GM23338 (cell line): ENCODE data around the gene SNCB. TPM values are rescaled to one million over a fixed set of nuclear protein-coding genes. Genes with fewer than 3 reads are reported as not detected.

Experiments
- ATAC-seq: fragments of 200-7000 bp; cut with Tn5 transposase; 3 replicates; pipeline ENCODE4 v1.9.1; 2020
- DNase-seq: peaks from one replicate; pipeline ENCODE4 v3.0.0-alpha.2; 2015; ENCODE audit warnings: low spot score
- H2AFZ ChIP-seq: fragments of 200-600 bp; sonication (generic); 2 replicates; pipeline ENCODE4 v1.8.0; 2016; ENCODE audit warnings: antibody characterized with exemption, mild to moderate bottlenecking, moderate library complexity
- H3F3A ChIP-seq: fragments of 200-600 bp; sonication (generic); replicated peaks from 2 replicates; pipeline ENCODE4 v1.8.0; 2017; ENCODE audit warnings: antibody characterized with exemption, mixed run types, low read depth
- H3K27ac ChIP-seq: fragments of 200-600 bp; sonication (generic); 2 replicates; pipeline ENCODE4 v1.6.1; 2016; ENCODE audit warnings: low read depth
- H3K27me3 ChIP-seq: fragments of 200-600 bp; sonication (generic); 2 replicates; pipeline ENCODE4 v1.8.0; 2016; ENCODE audit warnings: mild to moderate bottlenecking, mixed run types, moderate library complexity; ENCODE audit not compliant: insufficient read depth
- H3K36me3 ChIP-seq: fragments of 200-600 bp; sonication (generic); 2 replicates; pipeline ENCODE4 v1.8.0; 2016; ENCODE audit warnings: mild to moderate bottlenecking; ENCODE audit not compliant: insufficient read depth
- H3K4me1 ChIP-seq: fragments of 200-600 bp; sonication (generic); 2 replicates; pipeline ENCODE4 v1.8.0; 2016; ENCODE audit warnings: mild to moderate bottlenecking, moderate library complexity; ENCODE audit not compliant: insufficient read depth
- H3K4me2 ChIP-seq: fragments of 200-600 bp; sonication (generic); 2 replicates; pipeline ENCODE4 v1.7.1; 2017; ENCODE audit warnings: mixed run types
- H3K4me3 ChIP-seq: fragments of 200-600 bp; sonication (generic); 2 replicates; pipeline ENCODE4 v1.6.1; 2016; ENCODE audit warnings: mixed run types
- H3K79me2 ChIP-seq: fragments of 200-600 bp; sonication (generic); replicated peaks from 2 replicates; pipeline ENCODE4 v1.8.0; 2017; ENCODE audit warnings: mild to moderate bottlenecking; ENCODE audit not compliant: insufficient read depth
- H3K9me2 ChIP-seq: fragments of 200-600 bp; sonication (generic); 2 replicates; pipeline ENCODE4 v1.8.0; 2017; ENCODE audit not compliant: insufficient read depth
- H4K20me1 ChIP-seq: fragments of 200-600 bp; sonication (generic); replicated peaks from 2 replicates; pipeline ENCODE4 v1.8.0; 2017; ENCODE audit warnings: mild to moderate bottlenecking; ENCODE audit not compliant: insufficient read depth
- H3K27ac Mint-ChIP-seq: 2 replicates; pipeline ENCODE4 v1.8.0; 2020; ENCODE audit warnings: inconsistent platforms, mild to moderate bottlenecking, moderate library complexity, mixed read lengths
- H3K27me3 Mint-ChIP-seq: 3 replicates; pipeline ENCODE4 v1.8.0; 2022; ENCODE audit warnings: low read depth, mild to moderate bottlenecking, moderate library complexity, mixed read lengths, inconsistent platforms; ENCODE audit not compliant: insufficient read depth, poor library complexity
- H3K36me3 Mint-ChIP-seq: 3 replicates; pipeline ENCODE4 v1.8.0; 2021; ENCODE audit warnings: low read depth, mild to moderate bottlenecking, inconsistent platforms, moderate library complexity, mixed read lengths
- H3K4me1 Mint-ChIP-seq: 3 replicates; pipeline ENCODE4 v1.8.0; 2020; ENCODE audit warnings: mild to moderate bottlenecking, inconsistent platforms, mixed read lengths
- H3K4me3 Mint-ChIP-seq: 3 replicates; pipeline ENCODE4 v1.8.0; 2021; ENCODE audit warnings: moderate library complexity, mild to moderate bottlenecking, inconsistent platforms, mixed read lengths
- H3K9me3 Mint-ChIP-seq: 3 replicates; pipeline ENCODE4 v1.8.0; 2020; ENCODE audit warnings: moderate library complexity, mild to moderate bottlenecking, inconsistent platforms, mixed read lengths
- CREB1 ChIP-seq: fragments of 250-450 bp; sonication (Bioruptor Pico); IDR thresholded peaks from 2 replicates; pipeline ENCODE4 v1.5.0; 2020; ENCODE audit warnings: low read depth, mild to moderate bottlenecking, moderate library complexity
- CTCF ChIP-seq, 2 experiments: fragments of 200-600 bp in 1 of 2; sonication (generic) in 1 of 2; conservative IDR thresholded peaks; 2 replicates each; pipeline versions ENCODE4 v1.5.1 to v1.6.1; 2016 to 2017; ENCODE audit warnings: antibody characterized with exemption in 2 of 2, low read depth in 2 of 2, mild to moderate bottlenecking in 2 of 2, moderate library complexity in 1 of 2
- ETS1 ChIP-seq: IDR thresholded peaks from 2 replicates; pipeline ENCODE4 v1.6.1; 2016; ENCODE audit warnings: antibody characterized with exemption
- EZH2 ChIP-seq: fragments of 200-600 bp; sonication (generic); IDR thresholded peaks from one replicate; pipeline ENCODE4 v1.8.0; 2017; ENCODE audit warnings: antibody characterized with exemption, mild to moderate bottlenecking, low read depth; ENCODE audit not compliant: unreplicated experiment
- EZH2phosphoT487 ChIP-seq: fragments of 200-600 bp; sonication (generic); IDR thresholded peaks from one replicate; pipeline ENCODE4 v1.8.1; 2018; ENCODE audit warnings: antibody characterized with exemption; ENCODE audit not compliant: unreplicated experiment
- JUNB ChIP-seq: IDR thresholded peaks from one replicate; pipeline ENCODE4 v1.6.1; 2016; ENCODE audit warnings: antibody characterized with exemption; ENCODE audit not compliant: unreplicated experiment
- NANOG ChIP-seq: IDR thresholded peaks from 2 replicates; pipeline ENCODE4 v1.6.1; 2016; ENCODE audit warnings: antibody characterized with exemption, borderline replicate concordance
- POLR2AphosphoS5 ChIP-seq: IDR thresholded peaks from 2 replicates; pipeline ENCODE4 v1.6.1; 2016; ENCODE audit warnings: antibody characterized with exemption, low read depth
- REST ChIP-seq: IDR thresholded peaks from one replicate; pipeline ENCODE4 v1.6.1; 2018; ENCODE audit warnings: antibody characterized with exemption; ENCODE audit not compliant: unreplicated experiment
- STAT1 ChIP-seq: IDR thresholded peaks from one replicate; pipeline ENCODE4 v1.6.1; 2016; ENCODE audit warnings: antibody characterized with exemption; ENCODE audit not compliant: unreplicated experiment
- ZNF114 ChIP-seq: fragments of 250-450 bp; sonication (Bioruptor Pico); IDR thresholded peaks from 2 replicates; pipeline ENCODE4 v1.5.0; 2020; ENCODE audit warnings: mild to moderate bottlenecking, moderate library complexity
- ZNF331 ChIP-seq: fragments of 250-450 bp; sonication (Bioruptor Pico); IDR thresholded peaks from 2 replicates; pipeline ENCODE4 v1.5.0; 2020; ENCODE audit warnings: low read depth, mild to moderate bottlenecking, moderate library complexity
- ZNF462 ChIP-seq: fragments of 250-450 bp; sonication (Bioruptor Pico); IDR thresholded peaks from 2 replicates; pipeline ENCODE4 v1.5.0; 2020; ENCODE audit warnings: mild to moderate bottlenecking, moderate library complexity
- polyA plus RNA-seq: library from polyadenylated mRNA; unstranded; fragments of >200 nt; fragmentation: Nextera tagmentation; extraction: Ambion mirVana; gene quantifications from 2 replicates; pipeline ENCODE4 v1.2.1, GENCODE V29; 2016
- total RNA-seq: library from RNA; depleted of rRNA; stranded (reverse); fragments of >200 nt; shearing (Covaris generic); gene quantifications from 2 replicates; pipeline ENCODE4 v1.2.3, GENCODE V29; 2014

SNCB gene
- total and polyA plus RNA-seq, 2 experiments from 2014 or later = 3.6 to 13.5 TPM

- peaks cover 16% of the 10 kb centered on the region for H3K4me1 ChIP-seq
- H3F3A ChIP-seq = 0 out of 2 replicates have a peak, but pooled peaks cover 10% of the 10 kb centered on the region
- no peaks in the 10 kb centered on the region for H3K36me3 ChIP-seq
- DNase-seq (no peak), ATAC-seq (no peak)
- H3K4me2 ChIP-seq = no peak overlapping the region
- peaks cover 5% of the 10 kb centered on the region for H3K27me3 ChIP-seq
- no peaks in the 10 kb centered on the region for H3K79me2 ChIP-seq
- TF ChIP-seq EZH2phosphoT487 (no peak), REST (no peak), JUNB (no peak), EZH2 (no peak), CREB1 (CRISPR knock-in tag) (no peak), ETS1 (no peak), CTCF (conservative IDR thresholded peaks at IDR 0.05; ENCODE audit: low read depth in 2 of 2) (no peak), STAT1 (no peak), POLR2AphosphoS5 (no peak), NANOG (no peak), ZNF331 (no peak), ZNF462 (CRISPR knock-in tag) (no peak), ZNF114 (CRISPR knock-in tag) (no peak)
- H3K27me3 Mint-ChIP-seq = peaks cover 20% of the 10 kb centered on the region
- no peak overlapping the region for H3K4me3 ChIP-seq
- no peak overlapping the region for H2AFZ ChIP-seq
- no peaks in the 10 kb centered on the region; the same call in 2 of the 3 replicates for H3K9me3 Mint-ChIP-seq
- H3K36me3 Mint-ChIP-seq = no peaks in the 10 kb centered on the region
- H4K20me1 ChIP-seq = peaks cover 24% of the 10 kb centered on the region; the same call in 1 of the 2 replicates
- no peaks in the 10 kb centered on the region for H3K9me2 ChIP-seq
- no peak overlapping the region for H3K27ac ChIP-seq
- H3K4me3 Mint-ChIP-seq = no peak overlapping the region
- H3K4me1 Mint-ChIP-seq = peaks cover 21% of the 10 kb centered on the region
- H3K27ac Mint-ChIP-seq = no peak overlapping the region
Measured at GRCh38 chr5:176606032-176606431, 24.3 kb downstream of the SNCB start.
